ENCODE results near the gene PLA1A.
"Not testable (repeated sequence)": the region's sequence is repeated elsewhere in the genome, so short reads cannot be mapped to it uniquely, and the experiment has no call there.

Gene PLA1A

GRCh38 chr3:119585208-119585607 lies 12.5 kb upstream of the PLA1A start:
- Histone ChIP-seq H3K9me3 (ENCODE audit: control insufficient read depth, low read length) (no peaks in the 10 kb centered on the region), H3K9ac (ENCODE audit: low read length) (no peak overlapping the region), H3K4me3 (ENCODE audit: low read length) (no peak overlapping the region), H3K27me3 (ENCODE audit: control insufficient read depth, insufficient read depth, low read length) (no peaks in the 10 kb centered on the region), H3K36me3 (ENCODE audit: control insufficient read depth, insufficient read depth, low read length) (no peaks in the 10 kb centered on the region), H3K4me1 (ENCODE audit: control insufficient read depth, insufficient read depth, low read length) (peaks cover 5% of the 10 kb centered on the region)

GRCh38 chr3:119585856-119586570 lies 11.7 kb upstream of the PLA1A start:
- no peak overlapping the region for H3K9ac ChIP-seq (ENCODE audit: low read length)
- H3K36me3 ChIP-seq (ENCODE audit: control insufficient read depth, insufficient read depth, low read length) = no peaks in the 10 kb centered on the region
- H3K9me3 ChIP-seq (ENCODE audit: control insufficient read depth, low read length) = no peaks in the 10 kb centered on the region
- no peak overlapping the region for H3K4me3 ChIP-seq (ENCODE audit: low read length)
- no peaks in the 10 kb centered on the region for H3K4me1 ChIP-seq (ENCODE audit: control insufficient read depth, insufficient read depth, low read length)
- H3K27me3 ChIP-seq (ENCODE audit: control insufficient read depth, insufficient read depth, low read length) = no peaks in the 10 kb centered on the region

- H3K9ac ChIP-seq (ENCODE audit: low read length) = no peak overlapping the region
- H3K4me1 ChIP-seq (ENCODE audit: control insufficient read depth, insufficient read depth, low read length) = no peaks in the 10 kb centered on the region
- H3K4me3 ChIP-seq (ENCODE audit: low read length) = no peak overlapping the region
- H3K27me3 ChIP-seq (ENCODE audit: control insufficient read depth, insufficient read depth, low read length) = no peaks in the 10 kb centered on the region
- no peaks in the 10 kb centered on the region for H3K9me3 ChIP-seq (ENCODE audit: control insufficient read depth, low read length)
- H3K36me3 ChIP-seq (ENCODE audit: control insufficient read depth, insufficient read depth, low read length) = no peaks in the 10 kb centered on the region
Measured at GRCh38 chr3:119586733-119587172, 10.9 kb upstream of the PLA1A start.

- H3K36me3 ChIP-seq (ENCODE audit: control insufficient read depth, insufficient read depth, low read length) = no peaks in the 10 kb centered on the region
- H3K9ac ChIP-seq (ENCODE audit: low read length) = no peak overlapping the region
Measured at GRCh38 chr3:119588112-119588511, 9.6 kb upstream of the PLA1A start.

GRCh38 chr3:119589102-119589773 lies 8.4 kb upstream of the PLA1A start:
- no peak overlapping the region for H3K4me3 ChIP-seq (ENCODE audit: low read length)
- no peaks in the 10 kb centered on the region for H3K4me1 ChIP-seq (ENCODE audit: control insufficient read depth, insufficient read depth, low read length)
- no peaks in the 10 kb centered on the region for H3K27me3 ChIP-seq (ENCODE audit: control insufficient read depth, insufficient read depth, low read length)
- no peaks in the 10 kb centered on the region for H3K36me3 ChIP-seq (ENCODE audit: control insufficient read depth, insufficient read depth, low read length)
- no peaks in the 10 kb centered on the region for H3K9me3 ChIP-seq (ENCODE audit: control insufficient read depth, low read length)
- no peak overlapping the region for H3K9ac ChIP-seq (ENCODE audit: low read length)

More at GRCh38 chr3:119588112-119588511, 9.6 kb upstream of the PLA1A start:
- H3K4me1 ChIP-seq (ENCODE audit: control insufficient read depth, insufficient read depth, low read length) = no peaks in the 10 kb centered on the region
- no peaks in the 10 kb centered on the region for H3K9me3 ChIP-seq (ENCODE audit: control insufficient read depth, low read length)
- H3K27me3 ChIP-seq (ENCODE audit: control insufficient read depth, insufficient read depth, low read length) = no peaks in the 10 kb centered on the region
- no peak overlapping the region for H3K4me3 ChIP-seq (ENCODE audit: low read length)

- H3K4me1 ChIP-seq (ENCODE audit: control insufficient read depth, insufficient read depth, low read length) = no peaks in the 10 kb centered on the region
- H3K27me3 ChIP-seq (ENCODE audit: control insufficient read depth, insufficient read depth, low read length) = no peaks in the 10 kb centered on the region
- H3K36me3 ChIP-seq (ENCODE audit: control insufficient read depth, insufficient read depth, low read length) = no peaks in the 10 kb centered on the region
- no peak overlapping the region for H3K4me3 ChIP-seq (ENCODE audit: low read length)
- H3K9me3 ChIP-seq (ENCODE audit: control insufficient read depth, low read length) = no peaks in the 10 kb centered on the region
- H3K9ac ChIP-seq (ENCODE audit: low read length) = no peak overlapping the region
Measured at GRCh38 chr3:119590706-119591105, 7.0 kb upstream of the PLA1A start.

- H3K4me1 ChIP-seq (ENCODE audit: control insufficient read depth, insufficient read depth, low read length) = no peaks in the 10 kb centered on the region
- no peak overlapping the region for H3K4me3 ChIP-seq (ENCODE audit: low read length)
- H3K9ac ChIP-seq (ENCODE audit: low read length) = no peak overlapping the region
- H3K36me3 ChIP-seq (ENCODE audit: control insufficient read depth, insufficient read depth, low read length) = no peaks in the 10 kb centered on the region
- no peaks in the 10 kb centered on the region for H3K27me3 ChIP-seq (ENCODE audit: control insufficient read depth, insufficient read depth, low read length)
- no peaks in the 10 kb centered on the region for H3K9me3 ChIP-seq (ENCODE audit: control insufficient read depth, low read length)
Measured at GRCh38 chr3:119592861-119593260, 4.8 kb upstream of the PLA1A start.

- Histone ChIP-seq H3K4me3 (ENCODE audit: low read length) (no peak overlapping the region), H3K27me3 (ENCODE audit: control insufficient read depth, insufficient read depth, low read length) (no peaks in the 10 kb centered on the region), H3K4me1 (ENCODE audit: control insufficient read depth, insufficient read depth, low read length) (no peaks in the 10 kb centered on the region), H3K9ac (ENCODE audit: low read length) (no peak overlapping the region), H3K36me3 (ENCODE audit: control insufficient read depth, insufficient read depth, low read length) (no peaks in the 10 kb centered on the region), H3K9me3 (ENCODE audit: control insufficient read depth, low read length) (no peaks in the 10 kb centered on the region)
Measured at GRCh38 chr3:119594066-119594465, 3.6 kb upstream of the PLA1A start.

GRCh38 chr3:119594929-119595328 lies 2.8 kb upstream of the PLA1A start:
- not testable (repeated sequence) for H3K36me3 ChIP-seq (ENCODE audit: control insufficient read depth, insufficient read depth, low read length); H3K27me3 ChIP-seq (ENCODE audit: control insufficient read depth, insufficient read depth, low read length); H3K4me3 ChIP-seq (ENCODE audit: low read length)

GRCh38 chr3:119595639-119596334 lies 1.9 kb upstream of the PLA1A start:
- Histone ChIP-seq H3K9ac (ENCODE audit: low read length) (no peak overlapping the region), H3K9me3 (ENCODE audit: control insufficient read depth, low read length) (no peaks in the 10 kb centered on the region), H3K4me3 (ENCODE audit: low read length) (no peak overlapping the region), H3K4me1 (ENCODE audit: control insufficient read depth, insufficient read depth, low read length) (no peaks in the 10 kb centered on the region), H3K27me3 (ENCODE audit: control insufficient read depth, insufficient read depth, low read length) (no peaks in the 10 kb centered on the region), H3K36me3 (ENCODE audit: control insufficient read depth, insufficient read depth, low read length) (no peaks in the 10 kb centered on the region)

More at GRCh38 chr3:119594929-119595328, 2.8 kb upstream of the PLA1A start:
- H3K9me3 ChIP-seq (ENCODE audit: control insufficient read depth, low read length); H3K9ac ChIP-seq (ENCODE audit: low read length); H3K4me1 ChIP-seq (ENCODE audit: control insufficient read depth, insufficient read depth, low read length): not testable (repeated sequence)

GRCh38 chr3:119596398-119596797 lies 1.3 kb upstream of the PLA1A start:
- Histone ChIP-seq H3K36me3 (ENCODE audit: control insufficient read depth, insufficient read depth, low read length) (no peaks in the 10 kb centered on the region), H3K4me3 (ENCODE audit: low read length) (no peak overlapping the region), H3K9me3 (ENCODE audit: control insufficient read depth, low read length) (no peaks in the 10 kb centered on the region)

GRCh38 chr3:119598410-119599098 lies 869 bp downstream of the PLA1A start:
- H3K9me3 ChIP-seq (ENCODE audit: control insufficient read depth, low read length) = no peaks in the 10 kb centered on the region
- no peak overlapping the region for H3K9ac ChIP-seq (ENCODE audit: low read length)
- H3K4me3 ChIP-seq (ENCODE audit: low read length) = no peak overlapping the region
- no peaks in the 10 kb centered on the region for H3K27me3 ChIP-seq (ENCODE audit: control insufficient read depth, insufficient read depth, low read length)
- no peaks in the 10 kb centered on the region for H3K36me3 ChIP-seq (ENCODE audit: control insufficient read depth, insufficient read depth, low read length)
- H3K4me1 ChIP-seq (ENCODE audit: control insufficient read depth, insufficient read depth, low read length) = no peaks in the 10 kb centered on the region

More at GRCh38 chr3:119596398-119596797, 1.3 kb upstream of the PLA1A start:
- H3K27me3 ChIP-seq (ENCODE audit: control insufficient read depth, insufficient read depth, low read length) = no peaks in the 10 kb centered on the region
- no peak overlapping the region for H3K9ac ChIP-seq (ENCODE audit: low read length)
- H3K4me1 ChIP-seq (ENCODE audit: control insufficient read depth, insufficient read depth, low read length) = no peaks in the 10 kb centered on the region

Data from mucosa of stomach (tissue), 1 donor.